Esophagus squamous epithelium (tissue), 5 donors: ENCODE results near the gene FRMD5. TPM values are rescaled to one million over a fixed set of nuclear protein-coding genes. Genes with fewer than 3 reads are reported as not detected.

ENCODE experiments used
- DNase-seq: peaks from one replicate; lab custom pipeline; 2025; lab: John Stamatoyannopoulos, UW
- H3K27ac ChIP-seq, 4 donors: fragments of 200-600 bp; sonication (generic); one replicate each; pipeline ENCODE4 v1.5.1; 2016 to 2019; ENCODE audit warnings: mild to moderate bottlenecking in 1 of 4
- H3K27me3 ChIP-seq, 4 donors: fragments of 200-600 bp; sonication (generic); 1 replicate in 3 of 4; 2 replicates in 1 of 4; pipeline versions ENCODE4 v1.5.1 to v1.6.0; 2017 to 2021; ENCODE audit warnings: antibody characterized with exemption in 1 of 4
- H3K36me3 ChIP-seq, 3 donors: fragments of 200-600 bp; sonication (generic); one replicate each; pipeline ENCODE4 v1.5.1; 2016 to 2019
- H3K4me1 ChIP-seq, 3 donors: fragments of 200-600 bp; sonication (generic); one replicate each; pipeline ENCODE4 v1.5.1; 2017 to 2019
- H3K4me3 ChIP-seq, 4 donors: fragments of 200-600 bp; sonication (generic); 1 replicate in 3 of 4; 2 replicates in 1 of 4; pipeline ENCODE4 v1.5.1; 2016 to 2019; ENCODE audit warnings: mild to moderate bottlenecking in 2 of 4, moderate library complexity in 1 of 4
- H3K9me3 ChIP-seq, 3 donors: fragments of 200-600 bp; sonication (generic); one replicate each; pipeline ENCODE4 v1.5.1; 2016 to 2019
- POLR2A ChIP-seq, 4 donors: fragments of 450-650 bp; IDR thresholded peaks; one replicate each; pipeline ENCODE4 v1.6.1; 2017; ENCODE audit warnings: antibody characterized with exemption in 4 of 4, mild to moderate bottlenecking in 4 of 4, moderate library complexity in 3 of 4
- WGBS, 2 donors: methylation state at CpG; one replicate each; pipeline ENCODE4 v1.1.5; 2018; 5-methylcytosine and 5-hydroxymethylcytosine counted together
- intact Hi-C: fragments of 100-400 bp; cut with DNase I; formaldehyde crosslinking; loops from one replicate; pipeline ENCODE4 v1.15.0; 2022
- total RNA-seq, 4 donors: library from RNA; depleted of rRNA; stranded (reverse); fragments of >200 nt; gene quantifications; one replicate each; pipeline ENCODE4 v1.1.0, GENCODE V29; 2016
- TF ChIP-seq, protein P1 (sequence below), 6 experiments: fragments of 450-650 bp in 4 of 6; fragments of 200-600 bp in 2 of 6; sonication (generic) in 2 of 6; IDR thresholded peaks; one replicate each; pipeline ENCODE4 v1.5.1; 2016 to 2019; ENCODE audit warnings: antibody characterized with exemption in 6 of 6, mild to moderate bottlenecking in 4 of 6, moderate library complexity in 4 of 6
- donor health status: DM: yes; HTN: yes; CAD: no.

FRMD5 gene
- total RNA-seq, 4 donors from 2014 or later: 0.19 TPM; not detected in 3

DNA sequence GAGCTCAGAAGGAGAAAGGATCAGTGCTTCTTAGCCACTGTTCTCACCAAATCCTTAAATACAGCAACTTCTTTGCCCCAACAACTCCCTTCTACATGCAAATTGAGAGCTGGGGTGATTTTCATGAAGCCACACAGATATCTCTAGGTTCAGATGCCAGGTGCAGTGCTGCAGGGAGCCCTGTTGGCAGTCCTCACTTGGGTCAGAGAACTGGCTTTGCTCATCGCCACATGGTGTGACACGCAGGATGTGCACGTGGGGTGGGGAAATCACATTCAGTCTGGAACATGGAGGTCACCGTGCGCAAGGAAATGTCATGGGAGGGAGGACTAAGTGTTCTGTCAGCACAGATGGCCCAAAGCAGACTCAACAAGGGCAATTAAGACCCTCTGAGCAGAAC is 264.5 kb downstream of the FRMD5 start:
- TF ChIP-seq POLR2A (IDR thresholded peaks at IDR 0.05): no peak
- TF ChIP-seq, protein P1, sequence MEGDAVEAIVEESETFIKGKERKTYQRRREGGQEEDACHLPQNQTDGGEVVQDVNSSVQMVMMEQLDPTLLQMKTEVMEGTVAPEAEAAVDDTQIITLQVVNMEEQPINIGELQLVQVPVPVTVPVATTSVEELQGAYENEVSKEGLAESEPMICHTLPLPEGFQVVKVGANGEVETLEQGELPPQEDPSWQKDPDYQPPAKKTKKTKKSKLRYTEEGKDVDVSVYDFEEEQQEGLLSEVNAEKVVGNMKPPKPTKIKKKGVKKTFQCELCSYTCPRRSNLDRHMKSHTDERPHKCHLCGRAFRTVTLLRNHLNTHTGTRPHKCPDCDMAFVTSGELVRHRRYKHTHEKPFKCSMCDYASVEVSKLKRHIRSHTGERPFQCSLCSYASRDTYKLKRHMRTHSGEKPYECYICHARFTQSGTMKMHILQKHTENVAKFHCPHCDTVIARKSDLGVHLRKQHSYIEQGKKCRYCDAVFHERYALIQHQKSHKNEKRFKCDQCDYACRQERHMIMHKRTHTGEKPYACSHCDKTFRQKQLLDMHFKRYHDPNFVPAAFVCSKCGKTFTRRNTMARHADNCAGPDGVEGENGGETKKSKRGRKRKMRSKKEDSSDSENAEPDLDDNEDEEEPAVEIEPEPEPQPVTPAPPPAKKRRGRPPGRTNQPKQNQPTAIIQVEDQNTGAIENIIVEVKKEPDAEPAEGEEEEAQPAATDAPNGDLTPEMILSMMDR (IDR thresholded peaks at IDR 0.05): no peak
- Histone ChIP-seq H3K4me3 (no peak overlapping the region), H3K4me1 (peaks cover 0 to 5% (median 0%) of the 10 kb centered on the region in 3 donors), H3K27ac (no peak overlapping the region), H3K9me3 (no peaks in the 10 kb centered on the region), H3K27me3 (peaks cover 0 to 28% (median 0%) of the 10 kb centered on the region in 4 donors), H3K36me3 (no peaks in the 10 kb centered on the region)
- intact Hi-C loops: no loop called here
- 88 to 97% methylated on average over 2 to 4 of the region's 5 CpGs for WGBS, 2 donors
- no peak for DNase-seq

DNA sequence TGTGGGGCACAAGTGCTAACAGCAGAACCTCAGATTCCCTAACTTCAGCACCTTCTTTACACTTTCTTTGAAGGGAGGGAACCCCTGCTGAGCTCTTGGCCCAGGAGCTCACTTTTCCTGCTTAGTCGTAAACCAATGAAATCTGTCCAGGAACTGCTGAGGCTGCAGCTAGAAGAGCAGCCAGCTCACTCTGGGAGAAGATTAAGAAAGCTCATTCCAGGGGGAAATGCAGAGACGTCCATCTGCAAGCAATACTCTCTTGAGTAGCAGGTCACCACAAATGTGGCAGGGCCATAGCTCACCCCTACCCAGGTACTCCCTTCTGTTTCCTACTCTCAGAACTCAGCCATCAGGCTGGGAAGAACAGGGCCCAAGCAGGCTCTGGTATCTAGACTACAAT is 265.0 kb downstream of the FRMD5 start:
- Histone ChIP-seq H3K4me3 (no peak overlapping the region), H3K27ac (no peak overlapping the region), H3K27me3 (peaks cover 0 to 25% (median 0%) of the 10 kb centered on the region in 4 donors), H3K4me1 (peaks cover 0 to 5% (median 0%) of the 10 kb centered on the region in 3 donors), H3K36me3 (no peaks in the 10 kb centered on the region), H3K9me3 (no peaks in the 10 kb centered on the region)
- TF ChIP-seq, protein P1 (IDR thresholded peaks at IDR 0.05): no peak
- no peak for TF ChIP-seq POLR2A (IDR thresholded peaks at IDR 0.05)
- intact Hi-C loops: no loop called here
- WGBS, 2 donors: 28 to 60% methylated on average over 1 to 2 of the region's 2 CpGs
- DNase-seq: no peak

DNA sequence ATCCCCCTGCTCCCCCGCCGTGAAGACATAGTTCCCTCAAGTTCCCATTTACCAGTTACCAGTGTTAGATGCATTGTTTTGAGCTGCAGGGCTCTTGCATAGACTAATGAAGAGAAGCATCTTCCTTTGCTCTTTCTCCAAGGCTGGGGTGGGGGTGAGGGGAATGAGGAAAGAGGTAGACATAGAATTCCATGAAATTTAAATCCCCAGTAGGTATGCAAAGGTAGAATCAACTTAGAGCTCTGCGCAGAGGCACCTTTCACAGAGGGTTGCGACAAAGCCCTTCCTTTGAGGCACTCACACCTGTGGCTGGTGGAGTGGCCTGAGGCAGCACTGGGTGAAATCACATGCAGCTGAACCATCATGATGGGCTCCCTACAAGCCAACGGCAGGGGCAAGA is 266.9 kb downstream of the FRMD5 start:
- DNase-seq: no peak
- Histone ChIP-seq H3K4me3 (no peak overlapping the region), H3K9me3 (no peaks in the 10 kb centered on the region), H3K27ac (no peak overlapping the region), H3K36me3 (no peaks in the 10 kb centered on the region), H3K27me3 (peaks cover 0 to 12% (median 0%) of the 10 kb centered on the region in 4 donors), H3K4me1 (peaks cover 0 to 5% (median 0%) of the 10 kb centered on the region in 3 donors)
- TF ChIP-seq, protein P1 (IDR thresholded peaks at IDR 0.05): no peak
- TF ChIP-seq POLR2A (IDR thresholded peaks at IDR 0.05): no peak
- WGBS, 2 donors: 53 to 68% methylated on average over 3 to 4 of the region's 5 CpGs
- intact Hi-C loops: no loop called here

DNA sequence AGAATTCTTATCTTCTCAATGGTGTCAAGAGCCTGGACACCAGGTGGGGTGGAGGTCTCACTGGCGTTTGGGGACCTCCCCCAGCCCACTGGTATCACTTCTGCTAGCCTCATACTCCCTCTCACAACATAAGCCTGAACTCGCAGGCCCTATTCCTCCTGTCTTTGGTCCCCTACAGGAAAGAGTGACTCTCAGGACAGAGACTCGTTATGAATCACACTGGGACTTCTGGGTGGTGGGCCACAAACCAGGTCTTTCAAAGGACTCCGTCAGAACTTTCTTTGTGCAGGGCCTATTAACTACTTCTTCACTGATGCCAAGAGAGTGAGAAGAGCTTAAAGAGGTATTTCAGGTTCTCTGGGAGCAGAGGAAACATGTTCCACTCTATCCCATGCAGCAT is 267.9 kb downstream of the FRMD5 start:
- H3K27me3 ChIP-seq: peaks cover 0 to 2% (median 0%) of the 10 kb centered on the region in 4 donors
- peaks cover 0 to 5% (median 0%) of the 10 kb centered on the region in 3 donors for H3K4me1 ChIP-seq
- intact Hi-C loops: no loop called here
- no peak for DNase-seq
- H3K27ac ChIP-seq: no peak overlapping the region
- TF ChIP-seq POLR2A (IDR thresholded peaks at IDR 0.05): no peak
- TF ChIP-seq, protein P1 (IDR thresholded peaks at IDR 0.05): no peak
- no peaks in the 10 kb centered on the region for H3K36me3 ChIP-seq
- no peaks in the 10 kb centered on the region for H3K9me3 ChIP-seq
- WGBS, 2 donors: 61 to 63% methylated on average over 4 of the region's 4 CpGs
- H3K4me3 ChIP-seq: no peak overlapping the region

DNA sequence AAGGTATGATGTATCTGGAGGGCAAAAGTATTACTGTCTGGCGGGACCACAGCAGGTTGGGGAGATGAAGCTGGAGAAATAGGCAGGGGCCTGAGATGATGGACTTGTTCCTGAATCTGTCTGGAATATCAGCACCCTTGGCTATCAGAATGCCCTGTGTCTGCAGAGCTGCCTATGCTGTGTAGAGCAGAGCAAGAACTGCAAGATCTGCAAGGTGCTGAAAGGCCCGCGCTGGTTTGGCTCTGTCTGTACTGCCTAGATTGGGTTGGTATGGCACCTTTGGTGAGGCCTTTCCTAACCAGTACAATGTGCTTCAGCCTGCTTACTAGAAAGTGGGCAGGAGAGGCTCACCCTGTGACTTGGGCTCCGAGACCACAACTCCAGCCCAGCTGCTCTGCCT is 271.5 kb downstream of the FRMD5 start:
- H3K9me3 ChIP-seq: no peaks in the 10 kb centered on the region
- peaks cover 0 to 6% (median 0%) of the 10 kb centered on the region in 3 donors for H3K4me1 ChIP-seq
- intact Hi-C loops: no loop called here
- TF ChIP-seq POLR2A (IDR thresholded peaks at IDR 0.05): no peak
- TF ChIP-seq, protein P1 (IDR thresholded peaks at IDR 0.05): no peak
- no peak overlapping the region for H3K27ac ChIP-seq
- DNase-seq: no peak
- 91 to 93% methylated on average over 4 of the region's 4 CpGs for WGBS, 2 donors
- H3K4me3 ChIP-seq: no peak overlapping the region
- no peaks in the 10 kb centered on the region for H3K27me3 ChIP-seq
- H3K36me3 ChIP-seq: no peaks in the 10 kb centered on the region
